ENCODE measurements around the gene AP1G2.

Gene AP1G2, protein sequence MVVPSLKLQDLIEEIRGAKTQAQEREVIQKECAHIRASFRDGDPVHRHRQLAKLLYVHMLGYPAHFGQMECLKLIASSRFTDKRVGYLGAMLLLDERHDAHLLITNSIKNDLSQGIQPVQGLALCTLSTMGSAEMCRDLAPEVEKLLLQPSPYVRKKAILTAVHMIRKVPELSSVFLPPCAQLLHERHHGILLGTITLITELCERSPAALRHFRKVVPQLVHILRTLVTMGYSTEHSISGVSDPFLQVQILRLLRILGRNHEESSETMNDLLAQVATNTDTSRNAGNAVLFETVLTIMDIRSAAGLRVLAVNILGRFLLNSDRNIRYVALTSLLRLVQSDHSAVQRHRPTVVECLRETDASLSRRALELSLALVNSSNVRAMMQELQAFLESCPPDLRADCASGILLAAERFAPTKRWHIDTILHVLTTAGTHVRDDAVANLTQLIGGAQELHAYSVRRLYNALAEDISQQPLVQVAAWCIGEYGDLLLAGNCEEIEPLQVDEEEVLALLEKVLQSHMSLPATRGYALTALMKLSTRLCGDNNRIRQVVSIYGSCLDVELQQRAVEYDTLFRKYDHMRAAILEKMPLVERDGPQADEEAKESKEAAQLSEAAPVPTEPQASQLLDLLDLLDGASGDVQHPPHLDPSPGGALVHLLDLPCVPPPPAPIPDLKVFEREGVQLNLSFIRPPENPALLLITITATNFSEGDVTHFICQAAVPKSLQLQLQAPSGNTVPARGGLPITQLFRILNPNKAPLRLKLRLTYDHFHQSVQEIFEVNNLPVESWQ

GRCh38 chr14:23567186-23568020, at the start of gene AP1G2:
Gene AP1G2, minus strand, starts transcription at chr14:23567791. Its CDS starts 477 bp downstream, at chr14:23567314.
- H3K27ac ChIP-seq = no peak within 1 kb of the TSS
- peak; percentile 17 for DNase-seq
- in situ Hi-C loops (cut with HindIII; ENCODE audit: low pct_ligation_motif_present, low sequenced_read_pairs) = no loop called here

DNA sequence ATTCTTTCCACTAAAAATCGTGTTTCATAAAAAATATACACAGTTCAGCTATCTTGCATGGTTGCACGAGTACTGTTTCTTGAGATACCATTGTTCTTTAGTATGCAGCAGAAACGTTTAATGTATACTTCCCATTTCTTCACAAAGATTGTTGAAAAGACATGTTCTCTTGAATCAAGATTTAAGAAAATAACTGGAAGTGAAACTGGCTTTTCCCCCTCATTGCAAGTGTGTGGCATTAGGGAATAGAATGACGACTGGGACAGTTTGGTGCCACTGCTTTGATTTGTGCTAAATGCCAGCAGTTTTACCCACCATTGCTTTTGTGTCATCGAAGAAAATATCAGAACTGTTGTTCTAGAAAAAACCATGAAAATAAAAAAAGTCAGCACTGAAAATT, 48.3 kb upstream of the AP1G2 start:
- TF ChIP-seq, protein P1, sequence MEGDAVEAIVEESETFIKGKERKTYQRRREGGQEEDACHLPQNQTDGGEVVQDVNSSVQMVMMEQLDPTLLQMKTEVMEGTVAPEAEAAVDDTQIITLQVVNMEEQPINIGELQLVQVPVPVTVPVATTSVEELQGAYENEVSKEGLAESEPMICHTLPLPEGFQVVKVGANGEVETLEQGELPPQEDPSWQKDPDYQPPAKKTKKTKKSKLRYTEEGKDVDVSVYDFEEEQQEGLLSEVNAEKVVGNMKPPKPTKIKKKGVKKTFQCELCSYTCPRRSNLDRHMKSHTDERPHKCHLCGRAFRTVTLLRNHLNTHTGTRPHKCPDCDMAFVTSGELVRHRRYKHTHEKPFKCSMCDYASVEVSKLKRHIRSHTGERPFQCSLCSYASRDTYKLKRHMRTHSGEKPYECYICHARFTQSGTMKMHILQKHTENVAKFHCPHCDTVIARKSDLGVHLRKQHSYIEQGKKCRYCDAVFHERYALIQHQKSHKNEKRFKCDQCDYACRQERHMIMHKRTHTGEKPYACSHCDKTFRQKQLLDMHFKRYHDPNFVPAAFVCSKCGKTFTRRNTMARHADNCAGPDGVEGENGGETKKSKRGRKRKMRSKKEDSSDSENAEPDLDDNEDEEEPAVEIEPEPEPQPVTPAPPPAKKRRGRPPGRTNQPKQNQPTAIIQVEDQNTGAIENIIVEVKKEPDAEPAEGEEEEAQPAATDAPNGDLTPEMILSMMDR (IDR thresholded peaks at IDR 0.05; ENCODE audit: low read depth, low read length, missing control alignments) = no peak
- DNase-seq = no peak
- H3K36me3 ChIP-seq (replicated peaks) = no peaks in the 10 kb centered on the region
- no peak overlapping the region for H3K4me3 ChIP-seq (ENCODE audit: low read depth, low read length)
- no peak overlapping the region for H3K27ac ChIP-seq
- no peaks in the 10 kb centered on the region for H3K27me3 ChIP-seq (replicated peaks)
- in situ Hi-C loops (cut with HindIII; ENCODE audit: low pct_ligation_motif_present, low sequenced_read_pairs) = no loop called here

More at GRCh38 chr14:23567186-23568020, at the start of gene AP1G2:
- no peaks in the 10 kb centered on the region for H3K36me3 ChIP-seq (replicated peaks)
- peak within 1 kb of the TSS; percentile 66 for H3K4me3 ChIP-seq (ENCODE audit: low read depth, low read length)
- no peaks in the 10 kb centered on the region for H3K27me3 ChIP-seq (replicated peaks)
- TF ChIP-seq, protein P1 (IDR thresholded peaks at IDR 0.05; ENCODE audit: low read depth, low read length, missing control alignments) = no peak

- TF ChIP-seq, protein P1 (IDR thresholded peaks at IDR 0.05; ENCODE audit: low read depth, low read length, missing control alignments) = no peak
- Histone ChIP-seq H3K27ac (no peak overlapping the region), H3K27me3 (replicated peaks) (no peaks in the 10 kb centered on the region), H3K4me3 (ENCODE audit: low read depth, low read length) (no peak overlapping the region), H3K36me3 (replicated peaks) (no peaks in the 10 kb centered on the region)
- in situ Hi-C loops (cut with HindIII; ENCODE audit: low pct_ligation_motif_present, low sequenced_read_pairs) = no loop called here
- no peak for DNase-seq
Measured at GRCh38 chr14:23614395-23614828, 46.8 kb upstream of the AP1G2 start.

- in situ Hi-C loops (cut with HindIII; ENCODE audit: low pct_ligation_motif_present, low sequenced_read_pairs) = no loop called here
- TF ChIP-seq, protein P1 (IDR thresholded peaks at IDR 0.05; ENCODE audit: low read depth, low read length, missing control alignments) = no peak
- Histone ChIP-seq H3K27me3 (replicated peaks) (no peaks in the 10 kb centered on the region), H3K27ac (no peak overlapping the region), H3K4me3 (ENCODE audit: low read depth, low read length) (no peak overlapping the region), H3K36me3 (replicated peaks) (no peaks in the 10 kb centered on the region)
- no peak for DNase-seq
Measured at GRCh38 chr14:23613242-23614070, 45.9 kb upstream of the AP1G2 start.

- no peaks in the 10 kb centered on the region for H3K27me3 ChIP-seq (replicated peaks)
- no peak for DNase-seq
- no peaks in the 10 kb centered on the region for H3K36me3 ChIP-seq (replicated peaks)
- H3K4me3 ChIP-seq (ENCODE audit: low read depth, low read length) = no peak overlapping the region
- in situ Hi-C loops (cut with HindIII; ENCODE audit: low pct_ligation_motif_present, low sequenced_read_pairs) = no loop called here
- TF ChIP-seq, protein P1 (IDR thresholded peaks at IDR 0.05; ENCODE audit: low read depth, low read length, missing control alignments) = no peak
- no peak overlapping the region for H3K27ac ChIP-seq
Measured at GRCh38 chr14:23612802-23613201, 45.2 kb upstream of the AP1G2 start.

Measured in brain microvascular endothelial cell (primary cell).